ENCODE results near the gene CD200R1. TPM values are rescaled to one million over a fixed set of nuclear protein-coding genes. Genes with fewer than 3 reads are reported as not detected.

CD200R1 gene, protein sequence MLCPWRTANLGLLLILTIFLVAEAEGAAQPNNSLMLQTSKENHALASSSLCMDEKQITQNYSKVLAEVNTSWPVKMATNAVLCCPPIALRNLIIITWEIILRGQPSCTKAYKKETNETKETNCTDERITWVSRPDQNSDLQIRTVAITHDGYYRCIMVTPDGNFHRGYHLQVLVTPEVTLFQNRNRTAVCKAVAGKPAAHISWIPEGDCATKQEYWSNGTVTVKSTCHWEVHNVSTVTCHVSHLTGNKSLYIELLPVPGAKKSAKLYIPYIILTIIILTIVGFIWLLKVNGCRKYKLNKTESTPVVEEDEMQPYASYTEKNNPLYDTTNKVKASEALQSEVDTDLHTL
- polyA plus RNA-seq: 1 to 10 TPM; 1.5 to 2.2 TPM

DNA sequence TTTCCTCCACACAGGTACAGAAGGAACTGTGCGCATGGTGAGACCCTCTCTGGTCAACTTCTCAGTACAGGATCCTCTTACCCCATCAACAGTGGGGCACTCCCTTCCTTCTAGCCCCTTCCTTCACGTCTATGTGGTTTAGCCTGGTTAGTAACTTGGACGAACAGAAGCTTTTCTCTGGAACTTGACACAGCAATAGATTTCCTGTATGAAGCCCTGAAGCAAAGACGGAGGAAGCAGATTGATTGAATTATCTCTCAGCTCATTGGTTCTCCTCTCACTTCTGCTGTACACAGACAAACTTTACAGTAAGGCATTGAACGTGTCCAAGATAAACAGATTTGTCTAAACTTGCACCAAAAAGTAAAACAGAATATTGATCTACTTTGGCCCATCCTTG is at the start of gene CD200R1:
CD200R1 (minus strand) TSS at position 210 of the 400 bp plus-strand sequence. CDS start 246 bp downstream, outside the sequence.
- Histone ChIP-seq H3K36me3 (ENCODE audit: control insufficient read depth in 2 of 2, insufficient read depth in 2 of 2, low read length in 1 of 2) (no peaks in the 10 kb centered on the region), H3K4me3 (ENCODE audit: low read depth in 1 of 2, low read length in 2 of 2) (peak within 1 kb of the TSS; percentile 32 to 50), H3K9me3 (ENCODE audit: control insufficient read depth in 2 of 2, insufficient read depth in 1 of 2, low read depth in 1 of 2, low read length in 1 of 2) (no peaks in the 10 kb centered on the region), H3K27ac (ENCODE audit: low read depth in 2 of 2, low read length in 1 of 2) (peak within 1 kb of the TSS in 1 of 2 donors; percentile 82), H3K27me3 (ENCODE audit: control insufficient read depth in 1 of 2, insufficient read depth in 2 of 2, low read length in 2 of 2) (no peaks in the 10 kb centered on the region), H3K4me1 (ENCODE audit: control insufficient read depth in 2 of 2, insufficient read depth in 2 of 2, low read length in 1 of 2) (no peaks in the 10 kb centered on the region)
- WGBS, 2 donors: 20 to 39% methylated on average over 5 of the region's 5 CpGs

DNA sequence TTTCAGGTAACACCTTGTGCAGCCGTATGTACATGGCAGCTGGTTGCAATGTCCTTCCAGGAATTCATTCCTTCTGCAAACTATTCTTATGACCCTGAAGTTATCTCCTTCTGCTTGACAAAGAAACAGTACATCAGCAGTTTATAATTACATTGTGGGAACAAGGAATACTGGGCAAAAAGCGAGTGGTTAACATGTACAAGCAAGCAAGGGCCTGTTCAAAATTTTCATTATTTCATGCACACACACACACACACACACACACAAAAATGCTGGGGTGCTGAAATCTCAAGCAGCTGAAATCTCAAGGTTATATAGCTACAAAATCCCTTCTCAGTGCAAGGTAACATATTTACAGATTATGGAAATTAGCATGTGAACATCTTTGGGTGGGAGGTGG is 46.6 kb upstream of the CD200R1 start:
- Histone ChIP-seq H3K4me1 (ENCODE audit: control insufficient read depth in 2 of 2, insufficient read depth in 2 of 2, low read length in 1 of 2) (no peaks in the 10 kb centered on the region), H3K4me3 (ENCODE audit: low read depth in 1 of 2, low read length in 2 of 2) (no peak overlapping the region), H3K36me3 (ENCODE audit: control insufficient read depth in 2 of 2, insufficient read depth in 2 of 2, low read length in 1 of 2) (no peaks in the 10 kb centered on the region), H3K27me3 (ENCODE audit: control insufficient read depth in 1 of 2, insufficient read depth in 2 of 2, low read length in 2 of 2) (no peaks in the 10 kb centered on the region), H3K9me3 (ENCODE audit: control insufficient read depth in 2 of 2, insufficient read depth in 1 of 2, low read depth in 1 of 2, low read length in 1 of 2) (no peaks in the 10 kb centered on the region), H3K27ac (ENCODE audit: low read depth in 2 of 2, low read length in 1 of 2) (no peak overlapping the region)
- WGBS, 2 donors: 70 to 72% methylated on average over 2 of the region's 2 CpGs

DNA sequence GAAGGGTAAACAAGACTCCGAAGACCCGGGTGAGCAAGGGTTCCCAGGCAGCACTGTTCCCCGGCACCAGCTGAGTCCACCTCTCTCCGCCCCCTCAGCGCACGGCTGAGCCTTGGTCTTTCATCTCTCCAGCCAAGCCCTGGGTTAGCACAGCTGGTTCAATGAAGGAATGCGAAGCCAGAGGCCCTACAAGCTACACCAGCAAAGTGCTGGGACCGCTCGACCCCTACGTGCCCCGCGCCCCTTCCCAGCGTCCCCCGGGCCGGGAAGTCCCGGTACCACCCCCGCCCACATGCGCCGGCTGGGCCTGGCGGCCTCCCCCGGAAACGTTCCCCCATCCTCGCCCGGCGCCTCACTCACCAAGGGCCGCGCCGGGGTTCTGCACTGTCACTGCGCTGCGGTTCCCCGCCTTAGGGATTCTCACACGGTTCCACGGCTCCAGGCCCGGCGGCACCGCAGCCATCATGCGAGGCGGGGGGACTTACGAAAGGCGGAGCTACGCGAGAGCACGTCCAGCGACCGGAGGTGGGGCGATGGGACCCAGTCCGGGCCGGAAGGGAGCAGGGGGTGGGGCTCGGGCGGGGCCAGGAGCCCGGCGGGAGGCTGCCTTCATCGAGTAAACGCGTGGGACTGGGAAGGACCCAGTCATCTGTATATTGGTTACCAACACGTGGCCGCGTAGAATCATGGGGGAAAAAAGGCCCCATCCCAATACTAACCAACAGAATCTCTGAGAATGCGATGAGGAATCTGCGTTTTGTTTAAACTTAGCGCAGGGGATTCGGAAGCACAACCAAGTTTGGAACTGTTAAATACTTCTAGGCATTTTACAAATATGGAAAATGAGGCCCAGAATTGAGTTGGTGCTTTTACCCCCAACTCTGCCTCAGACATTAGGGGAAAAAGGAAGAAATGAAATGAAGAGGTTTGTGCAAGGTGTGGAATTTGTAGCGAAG is 44.6 kb upstream of the CD200R1 start:
- H3K9me3 ChIP-seq (ENCODE audit: control insufficient read depth in 2 of 2, insufficient read depth in 1 of 2, low read depth in 1 of 2, low read length in 1 of 2): no peaks in the 10 kb centered on the region
- peak overlapping the region; percentile 94 to 97 for H3K4me3 ChIP-seq (ENCODE audit: low read depth in 1 of 2, low read length in 2 of 2)
- peak overlapping the region; percentile 90 to 92 for H3K27ac ChIP-seq (ENCODE audit: low read depth in 2 of 2, low read length in 1 of 2)
- H3K4me1 ChIP-seq (ENCODE audit: control insufficient read depth in 2 of 2, insufficient read depth in 2 of 2, low read length in 1 of 2): no peaks in the 10 kb centered on the region
- no peaks in the 10 kb centered on the region for H3K36me3 ChIP-seq (ENCODE audit: control insufficient read depth in 2 of 2, insufficient read depth in 2 of 2, low read length in 1 of 2)
- H3K27me3 ChIP-seq (ENCODE audit: control insufficient read depth in 1 of 2, insufficient read depth in 2 of 2, low read length in 2 of 2): no peaks in the 10 kb centered on the region
- 3% methylated on average over 58 to 63 of the region's 63 CpGs for WGBS, 2 donors

DNA sequence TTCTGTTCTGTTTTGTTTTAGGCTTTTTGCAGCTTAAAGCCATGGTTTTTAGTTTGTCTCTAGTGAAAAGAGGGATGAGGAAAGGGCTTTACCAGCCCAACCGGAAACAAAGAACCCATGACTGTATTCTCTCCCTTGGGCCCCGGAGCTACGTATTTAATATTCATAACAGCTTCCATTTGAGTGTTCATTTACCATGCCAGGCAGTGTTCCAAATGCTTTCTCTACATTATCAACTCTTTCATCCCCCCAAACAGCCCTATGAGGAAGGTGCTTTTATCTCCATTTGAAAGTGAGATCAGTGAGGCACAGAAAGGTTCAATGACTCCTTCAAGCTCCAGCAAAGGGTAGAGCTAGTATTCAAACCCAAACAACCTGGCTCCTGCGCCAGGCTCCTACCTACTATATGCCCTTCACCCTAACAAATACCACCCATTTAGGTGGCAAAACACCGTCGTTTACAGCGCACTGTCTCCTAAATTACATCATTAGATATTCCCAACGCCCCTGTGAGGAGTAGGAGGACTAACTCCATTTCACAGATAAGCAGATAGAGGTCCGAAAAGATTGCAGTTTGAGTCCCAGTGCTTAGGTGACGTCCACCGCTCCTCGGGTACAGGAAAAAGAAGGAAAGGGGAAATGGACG is 43.8 kb upstream of the CD200R1 start:
- Histone ChIP-seq H3K27ac (ENCODE audit: low read depth in 2 of 2, low read length in 1 of 2) (peak overlapping the region; percentile 90 to 92), H3K4me1 (ENCODE audit: control insufficient read depth in 2 of 2, insufficient read depth in 2 of 2, low read length in 1 of 2) (no peaks in the 10 kb centered on the region), H3K27me3 (ENCODE audit: control insufficient read depth in 1 of 2, insufficient read depth in 2 of 2, low read length in 2 of 2) (no peaks in the 10 kb centered on the region), H3K4me3 (ENCODE audit: low read depth in 1 of 2, low read length in 2 of 2) (peak overlapping the region; percentile 94 to 97), H3K9me3 (ENCODE audit: control insufficient read depth in 2 of 2, insufficient read depth in 1 of 2, low read depth in 1 of 2, low read length in 1 of 2) (no peaks in the 10 kb centered on the region), H3K36me3 (ENCODE audit: control insufficient read depth in 2 of 2, insufficient read depth in 2 of 2, low read length in 1 of 2) (no peaks in the 10 kb centered on the region)
- WGBS, 2 donors: 2% methylated on average over 13 of the region's 13 CpGs

DNA sequence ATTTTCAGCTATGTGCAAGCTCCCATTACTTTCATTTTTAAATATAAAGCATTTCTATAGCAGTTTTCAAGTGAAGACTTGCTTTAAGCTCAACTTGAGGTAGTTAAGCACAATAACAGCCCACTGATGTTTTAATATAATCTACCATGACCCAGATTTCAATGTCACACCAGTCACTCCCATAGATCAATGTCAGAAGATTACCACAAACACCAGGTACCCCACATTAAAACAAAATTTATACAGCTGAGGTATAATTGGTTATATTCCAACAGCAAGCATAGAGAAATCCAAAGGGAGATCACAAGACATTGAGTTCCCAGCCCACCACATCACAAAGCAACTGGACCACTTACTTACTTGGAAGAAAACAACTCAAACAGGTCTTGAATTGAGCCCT is 38.7 kb upstream of the CD200R1 start:
- no peak overlapping the region for H3K4me3 ChIP-seq (ENCODE audit: low read depth in 1 of 2, low read length in 2 of 2)
- H3K36me3 ChIP-seq (ENCODE audit: control insufficient read depth in 2 of 2, insufficient read depth in 2 of 2, low read length in 1 of 2): no peaks in the 10 kb centered on the region

DNA sequence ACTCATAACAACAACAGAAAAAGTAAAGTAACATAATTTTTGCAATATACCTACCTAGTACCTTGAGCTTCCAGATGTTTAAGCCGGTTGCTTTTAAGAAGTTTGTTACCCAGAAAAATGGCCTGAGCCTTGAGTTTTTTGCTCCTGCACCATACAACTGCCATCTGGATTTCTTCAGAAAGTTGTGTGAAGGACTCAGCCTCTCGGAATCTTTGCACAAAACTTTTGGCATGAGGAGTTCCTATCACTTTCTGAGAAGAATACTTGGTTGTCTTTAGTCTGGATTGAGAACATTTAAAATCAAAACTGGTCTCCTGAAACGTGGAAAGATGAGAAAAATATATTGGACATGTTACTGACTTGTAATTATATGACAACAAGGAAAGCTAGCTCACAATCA is 33.2 kb upstream of the CD200R1 start:
- H3K27ac ChIP-seq (ENCODE audit: low read depth in 2 of 2, low read length in 1 of 2): no peak overlapping the region
- H3K9me3 ChIP-seq (ENCODE audit: control insufficient read depth in 2 of 2, insufficient read depth in 1 of 2, low read depth in 1 of 2, low read length in 1 of 2): no peaks in the 10 kb centered on the region
- no peak overlapping the region for H3K4me3 ChIP-seq (ENCODE audit: low read depth in 1 of 2, low read length in 2 of 2)
- H3K27me3 ChIP-seq (ENCODE audit: control insufficient read depth in 1 of 2, insufficient read depth in 2 of 2, low read length in 2 of 2): no peaks in the 10 kb centered on the region
- WGBS, 2 donors: 78 to 83% methylated on average over 3 of the region's 3 CpGs
- peaks cover 3 to 4% of the 10 kb centered on the region in 2 donors for H3K36me3 ChIP-seq (ENCODE audit: control insufficient read depth in 2 of 2, insufficient read depth in 2 of 2, low read length in 1 of 2)
- H3K4me1 ChIP-seq (ENCODE audit: control insufficient read depth in 2 of 2, insufficient read depth in 2 of 2, low read length in 1 of 2): no peaks in the 10 kb centered on the region

More for the DNA sequence above, 38.7 kb upstream of the CD200R1 start:
- Histone ChIP-seq H3K4me1 (ENCODE audit: control insufficient read depth in 2 of 2, insufficient read depth in 2 of 2, low read length in 1 of 2) (no peaks in the 10 kb centered on the region), H3K9me3 (ENCODE audit: control insufficient read depth in 2 of 2, insufficient read depth in 1 of 2, low read depth in 1 of 2, low read length in 1 of 2) (no peaks in the 10 kb centered on the region), H3K27ac (ENCODE audit: low read depth in 2 of 2, low read length in 1 of 2) (no peak overlapping the region), H3K27me3 (ENCODE audit: control insufficient read depth in 1 of 2, insufficient read depth in 2 of 2, low read length in 2 of 2) (no peaks in the 10 kb centered on the region)

DNA sequence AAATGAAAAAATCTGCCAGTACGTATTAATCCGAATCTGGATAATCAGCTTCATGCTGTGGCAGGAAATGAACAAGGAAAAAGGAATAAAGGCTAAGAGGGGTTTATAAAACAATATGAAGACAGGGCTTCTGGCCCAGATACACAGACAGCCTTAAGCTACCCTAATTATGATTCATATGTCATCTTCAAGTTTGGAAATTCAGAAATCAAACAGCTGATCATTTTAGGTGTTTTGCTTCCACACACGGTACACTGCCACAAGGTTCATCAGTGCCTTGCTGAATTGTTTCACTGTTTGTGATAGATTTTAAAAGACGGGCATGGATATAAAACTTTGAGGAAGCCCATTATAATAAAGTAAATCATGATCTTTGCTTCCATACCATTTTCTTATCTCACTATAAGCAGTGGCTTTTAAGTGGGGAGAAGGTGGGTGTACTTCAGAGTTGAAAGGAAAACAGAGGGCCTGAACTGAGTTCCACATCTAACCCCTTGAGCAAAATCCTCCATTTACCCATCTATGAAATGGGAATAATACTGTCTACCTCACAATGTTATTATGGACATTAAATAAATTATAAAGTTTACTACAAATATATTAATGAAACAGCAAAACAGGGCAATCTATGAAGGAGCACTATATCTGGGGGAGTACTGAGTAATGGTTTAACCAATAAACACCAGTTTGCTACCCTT is 31.6 kb upstream of the CD200R1 start:
- Histone ChIP-seq H3K27me3 (ENCODE audit: control insufficient read depth in 1 of 2, insufficient read depth in 2 of 2, low read length in 2 of 2) (no peaks in the 10 kb centered on the region), H3K36me3 (ENCODE audit: control insufficient read depth in 2 of 2, insufficient read depth in 2 of 2, low read length in 1 of 2) (peaks cover 3 to 4% of the 10 kb centered on the region in 2 donors), H3K4me1 (ENCODE audit: control insufficient read depth in 2 of 2, insufficient read depth in 2 of 2, low read length in 1 of 2) (no peaks in the 10 kb centered on the region), H3K27ac (ENCODE audit: low read depth in 2 of 2, low read length in 1 of 2) (no peak overlapping the region), H3K4me3 (ENCODE audit: low read depth in 1 of 2, low read length in 2 of 2) (no peak overlapping the region), H3K9me3 (ENCODE audit: control insufficient read depth in 2 of 2, insufficient read depth in 1 of 2, low read depth in 1 of 2, low read length in 1 of 2) (no peaks in the 10 kb centered on the region)
- 62 to 68% methylated on average over 4 of the region's 4 CpGs for WGBS, 2 donors

DNA sequence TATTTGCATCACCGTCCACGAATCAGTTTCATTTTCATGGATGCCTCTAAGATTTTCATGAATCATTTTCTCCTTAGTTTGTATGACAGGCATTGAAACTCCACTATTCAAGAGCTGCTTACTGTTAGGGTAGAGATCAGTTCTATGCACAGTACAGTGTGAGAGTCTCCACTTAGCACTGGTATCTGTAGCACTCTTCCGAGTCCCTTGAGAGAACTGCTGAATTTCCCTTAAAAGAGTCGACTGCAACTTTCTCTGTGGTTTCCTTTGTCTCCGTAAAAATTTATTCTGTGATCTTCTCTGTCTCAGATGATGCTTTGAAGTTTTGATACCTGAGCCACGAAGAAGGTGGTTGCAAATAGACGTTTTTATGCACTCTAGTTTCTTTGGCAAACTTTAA is 30.7 kb upstream of the CD200R1 start:
- H3K4me1 ChIP-seq (ENCODE audit: control insufficient read depth in 2 of 2, insufficient read depth in 2 of 2, low read length in 1 of 2): no peaks in the 10 kb centered on the region
- H3K36me3 ChIP-seq (ENCODE audit: control insufficient read depth in 2 of 2, insufficient read depth in 2 of 2, low read length in 1 of 2): peaks cover 3 to 4% of the 10 kb centered on the region in 2 donors
- no peaks in the 10 kb centered on the region for H3K9me3 ChIP-seq (ENCODE audit: control insufficient read depth in 2 of 2, insufficient read depth in 1 of 2, low read depth in 1 of 2, low read length in 1 of 2)
- H3K27me3 ChIP-seq (ENCODE audit: control insufficient read depth in 1 of 2, insufficient read depth in 2 of 2, low read length in 2 of 2): no peaks in the 10 kb centered on the region
- H3K27ac ChIP-seq (ENCODE audit: low read depth in 2 of 2, low read length in 1 of 2): no peak overlapping the region
- 74% methylated on average over 7 of the region's 7 CpGs for WGBS, 2 donors
- no peak overlapping the region for H3K4me3 ChIP-seq (ENCODE audit: low read depth in 1 of 2, low read length in 2 of 2)

DNA sequence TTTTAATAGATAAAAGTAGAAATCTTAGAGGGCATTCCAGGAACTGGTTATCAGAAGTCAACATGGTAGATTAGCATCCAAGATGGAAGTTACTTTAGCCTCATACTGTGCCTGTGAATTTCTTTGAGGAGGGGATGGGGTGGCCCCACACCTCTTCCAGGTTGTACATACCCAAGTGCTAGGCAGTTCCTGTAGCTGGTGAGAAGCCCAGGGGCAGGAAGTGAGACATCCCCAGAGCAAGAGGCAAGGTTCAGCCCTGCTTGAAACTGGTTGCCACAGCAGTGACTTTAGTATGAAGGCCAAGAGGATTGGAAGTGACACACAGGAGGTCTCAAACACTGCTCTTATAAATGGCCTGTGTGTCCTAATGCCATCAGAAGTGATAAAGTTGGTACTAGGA is 27.8 kb upstream of the CD200R1 start:
- Histone ChIP-seq H3K36me3 (ENCODE audit: control insufficient read depth in 2 of 2, insufficient read depth in 2 of 2, low read length in 1 of 2) (peaks cover 2 to 6% of the 10 kb centered on the region in 2 donors), H3K27ac (ENCODE audit: low read depth in 2 of 2, low read length in 1 of 2) (no peak overlapping the region)

More for the DNA sequence above, 27.8 kb upstream of the CD200R1 start:
- Histone ChIP-seq H3K4me1 (ENCODE audit: control insufficient read depth in 2 of 2, insufficient read depth in 2 of 2, low read length in 1 of 2) (no peaks in the 10 kb centered on the region), H3K4me3 (ENCODE audit: low read depth in 1 of 2, low read length in 2 of 2) (no peak overlapping the region), H3K27me3 (ENCODE audit: control insufficient read depth in 1 of 2, insufficient read depth in 2 of 2, low read length in 2 of 2) (no peaks in the 10 kb centered on the region), H3K9me3 (ENCODE audit: control insufficient read depth in 2 of 2, insufficient read depth in 1 of 2, low read depth in 1 of 2, low read length in 1 of 2) (no peaks in the 10 kb centered on the region)
